Gastroesophageal sphincter (tissue), 3 donors: ENCODE data around the gene ZBTB20.

Experiments used
- CTCF ChIP-seq, 4 experiments: fragments of 200-600 bp in 2 of 4; fragments of 450-650 bp in 2 of 4; sonication (generic) in 1 of 4; IDR thresholded peaks; one replicate each; pipeline ENCODE4 v1.5.1; 2017 to 2019; ENCODE audit warnings: antibody characterized with exemption in 4 of 4, mild to moderate bottlenecking in 2 of 4, moderate library complexity in 2 of 4
- EP300 ChIP-seq: sonication (generic); formaldehyde crosslinking; IDR thresholded peaks from one replicate; pipeline ENCODE4 v1.6.1; 2017; ENCODE audit warnings: antibody characterized with exemption, mild to moderate bottlenecking
- POLR2A ChIP-seq, 2 donors: fragments of 450-650 bp; IDR thresholded peaks; one replicate each; pipeline ENCODE4 v1.6.1; 2017; ENCODE audit warnings: antibody characterized with exemption in 2 of 2, mild to moderate bottlenecking in 2 of 2, moderate library complexity in 1 of 2
- POLR2AphosphoS5 ChIP-seq: sonication (generic); formaldehyde crosslinking; IDR thresholded peaks from one replicate; pipeline ENCODE4 v1.6.1; 2017; ENCODE audit warnings: antibody characterized with exemption

- TF ChIP-seq CTCF (IDR thresholded peaks at IDR 0.05) (no peak), EP300 (no peak), POLR2A (IDR thresholded peaks at IDR 0.05) (no peak), POLR2AphosphoS5 (no peak)
Observed at GRCh38 chr3:115160295-115160694, 13.2 kb upstream of the ZBTB20 start.
